Umbilical cord (tissue), 2 donors: ENCODE data around the gene GPR137. TPM values are rescaled to one million over a fixed set of nuclear protein-coding genes. Genes with fewer than 3 reads are reported as not detected.

Experiments used
- DNase-seq: peaks from one replicate; pipeline ENCODE4 v3.0.0-alpha.2; 2015; ENCODE audit warnings: low spot score
- total RNA-seq: library from RNA; depleted of rRNA; stranded (reverse); fragments of >200 nt; gene quantifications from one replicate; pipeline ENCODE4 v1.2.3, GENCODE V29; 2014; ENCODE audit warnings: low replicate concordance; ENCODE audit not compliant: insufficient read depth

GPR137 gene
- total RNA-seq, 1 donor from 2014 or later = 0.48 TPM

- no peak for DNase-seq
Observed at GRCh38 chr11:64249563-64250414, 35.9 kb upstream of the GPR137 start.

- DNase-seq = no peak
Observed at GRCh38 chr11:64250415-64251015, 35.1 kb upstream of the GPR137 start.

- DNase-seq = peak; percentile 49
Observed at GRCh38 chr11:64251016-64251752, 34.5 kb upstream of the GPR137 start, which contains the start of gene PLCB3. Gene PLCB3 (plus strand): TSS chr11:64251530. CDS start chr11:64251650, 120 bp downstream.

- DNase-seq = no peak
Observed at GRCh38 chr11:64251753-64252002, 34.0 kb upstream of the GPR137 start.

GRCh38 chr11:64252003-64252872, 33.4 kb upstream of the GPR137 start:
- DNase-seq = peak; percentile 44

GRCh38 chr11:64253043-64253442, 32.6 kb upstream of the GPR137 start:
- no peak for DNase-seq

- no peak for DNase-seq
Observed at GRCh38 chr11:64253481-64253880, 32.2 kb upstream of the GPR137 start.

- DNase-seq = no peak
Observed at GRCh38 chr11:64254326-64254725, 31.3 kb upstream of the GPR137 start.

- DNase-seq = no peak
Observed at GRCh38 chr11:64255135-64256128, 30.2 kb upstream of the GPR137 start.

GRCh38 chr11:64256300-64256699, 29.3 kb upstream of the GPR137 start:
- no peak for DNase-seq

- no peak for DNase-seq
Observed at GRCh38 chr11:64258356-64258755, 27.3 kb upstream of the GPR137 start.

GRCh38 chr11:64258946-64259532, 26.6 kb upstream of the GPR137 start:
- DNase-seq = no peak

GRCh38 chr11:64259533-64260067, 26.0 kb upstream of the GPR137 start:
- DNase-seq = no peak

GRCh38 chr11:64260147-64260708, 25.4 kb upstream of the GPR137 start:
- no peak for DNase-seq

- DNase-seq = no peak
Observed at GRCh38 chr11:64261556-64262080, 24.0 kb upstream of the GPR137 start.

- DNase-seq = no peak
Observed at GRCh38 chr11:64262271-64263002, 23.2 kb upstream of the GPR137 start.

GRCh38 chr11:64263021-64263946, 22.4 kb upstream of the GPR137 start:
- no peak for DNase-seq
